A549 treated with RU486 at 1 μM for 4 hours (cell line): ENCODE measurements around the gene TGM2. TPM values are rescaled to one million over a fixed set of nuclear protein-coding genes. Genes with fewer than 3 reads are reported as not detected.

ENCODE experiments used
- total RNA-seq: library from RNA; stranded (reverse); fragments of 200-300 nt; extraction: Qiagen RNA extraction; gene quantifications from 5 replicates; pipeline ENCODE4 v1.2.3, GENCODE V29; 2022; ENCODE audit warnings: low read depth

Gene TGM2
- total RNA-seq, result 292 to 467 TPM (median 378 TPM) in 5 replicates

GRCh38 chr20:38165089-38165965 is at the start of gene TGM2:
TGM2 (minus strand) TSS chr20:38165270; CDS start chr20:38165198, 72 bp downstream.

Other genes with a start within 250 kb of the TGM2 start
- gene TTI1, start 131.8 kb downstream of the TGM2 start, total RNA-seq, result 17.9 to 22.5 TPM (median 21.2 TPM) in 5 replicates
- gene RPRD1B, start 131.5 kb downstream of the TGM2 start, total RNA-seq, result 21.4 to 28.1 TPM (median 26.2 TPM) in 5 replicates
- gene KIAA1755, start 95.5 kb upstream of the TGM2 start, total RNA-seq, result 0.11 to 0.21 TPM (median 0.15 TPM) in 4 of 5 replicates, not detected in the other
- not detected in 5 replicates for gene BPI, start 138.9 kb upstream of the TGM2 start, total RNA-seq
- 0.98 to 1.4 TPM (median 1.1 TPM) in 5 replicates for gene LBP, start 181.2 kb upstream of the TGM2 start, total RNA-seq